SK-N-SH treated with all-trans-retinoic acid at 6 μM for 48 hours (cell line): Measurements from ENCODE around the gene WNK2.

Experiments used
- OSR1 ChIP-seq: fragments of 250-450 bp; sonication (Bioruptor Pico); IDR thresholded peaks from 2 replicates; pipeline ENCODE4 v1.8.0; 2022; ENCODE audit warnings: moderate library complexity, mild to moderate bottlenecking, inconsistent platforms
- RARB ChIP-seq: fragments of 250-450 bp; sonication (Bioruptor Pico); IDR thresholded peaks from 2 replicates; pipeline ENCODE4 v1.8.0; 2021; ENCODE audit warnings: mild to moderate bottlenecking, moderate library complexity
- ZFP3 ChIP-seq: fragments of 250-450 bp; sonication (Bioruptor Pico); IDR thresholded peaks from 2 replicates; pipeline ENCODE4 v1.5.0; 2020; ENCODE audit warnings: mild to moderate bottlenecking, moderate library complexity
- ZFP30 ChIP-seq: fragments of 450-650 bp; formaldehyde crosslinking; IDR thresholded peaks from 2 replicates; pipeline ENCODE4 v1.5.0; 2022; ENCODE audit warnings: mild to moderate bottlenecking, moderate library complexity
- ZNF8 ChIP-seq: fragments of 450-650 bp; formaldehyde crosslinking; IDR thresholded peaks from 2 replicates; pipeline ENCODE4 v1.5.0; 2020; ENCODE audit warnings: mild to moderate bottlenecking, moderate library complexity
- TF ChIP-seq, protein P1 (sequence below): fragments of 250-450 bp; sonication (Bioruptor Pico); IDR thresholded peaks from 2 replicates; pipeline ENCODE4 v1.5.1; 2020; ENCODE audit warnings: low read depth, mild to moderate bottlenecking, moderate library complexity

DNA sequence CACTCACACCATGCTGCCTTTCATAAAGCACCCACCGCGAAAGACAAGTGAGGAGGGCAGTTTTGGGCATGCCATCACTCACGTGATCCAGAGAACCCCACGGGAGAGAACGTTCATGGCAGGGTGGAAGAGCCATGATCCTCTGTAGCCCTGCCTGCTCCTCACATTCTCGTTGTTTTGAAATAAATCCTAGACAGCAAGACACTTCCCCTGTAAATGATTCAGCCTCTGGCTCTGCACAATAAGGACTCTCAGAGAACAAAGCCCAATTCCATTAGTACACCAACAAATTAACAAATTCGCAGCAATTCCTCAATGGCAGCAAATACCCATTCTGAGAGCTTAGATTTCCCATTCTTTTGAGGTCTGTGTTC lies 71.5 kb downstream of the WNK2 start:
- TF ChIP-seq OSR1 (CRISPR knock-in tag) (no peak), ZFP30 (CRISPR knock-in tag) (no peak), ZNF8 (CRISPR knock-in tag) (no peak), RARB (no peak), ZFP3 (CRISPR knock-in tag) (no peak)
- TF ChIP-seq, protein P1, sequence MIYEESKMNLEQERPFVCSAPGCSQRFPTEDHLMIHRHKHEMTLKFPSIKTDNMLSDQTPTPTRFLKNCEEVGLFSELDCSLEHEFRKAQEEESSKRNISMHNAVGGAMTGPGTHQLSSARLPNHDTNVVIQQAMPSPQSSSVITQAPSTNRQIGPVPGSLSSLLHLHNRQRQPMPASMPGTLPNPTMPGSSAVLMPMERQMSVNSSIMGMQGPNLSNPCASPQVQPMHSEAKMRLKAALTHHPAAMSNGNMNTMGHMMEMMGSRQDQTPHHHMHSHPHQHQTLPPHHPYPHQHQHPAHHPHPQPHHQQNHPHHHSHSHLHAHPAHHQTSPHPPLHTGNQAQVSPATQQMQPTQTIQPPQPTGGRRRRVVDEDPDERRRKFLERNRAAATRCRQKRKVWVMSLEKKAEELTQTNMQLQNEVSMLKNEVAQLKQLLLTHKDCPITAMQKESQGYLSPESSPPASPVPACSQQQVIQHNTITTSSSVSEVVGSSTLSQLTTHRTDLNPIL = no peak
